C4-2B (cell line): ENCODE results near the gene PLXDC1.

Source experiments
- CTCF ChIP-seq: fragments of 450-650 bp; conservative IDR thresholded peaks from 2 replicates; pipeline ENCODE4 v1.5.1; 2017; ENCODE audit warnings: mild to moderate bottlenecking
- ZFX ChIP-seq: fragments of 450-650 bp; IDR thresholded peaks from 2 replicates; pipeline ENCODE4 v1.6.1; 2017

GRCh38 chr17:39051001-39051585, 100.3 kb downstream of the PLXDC1 start:
- TF ChIP-seq CTCF (no peak), ZFX (no peak)
